PC-3 (cell line): Measurements from ENCODE around the gene TTC24.

Source experiments
- EZH2 ChIP-seq: fragments of 300-600 bp; sonication (generic); IDR thresholded peaks from one replicate; pipeline ENCODE4 v1.6.1; 2017; ENCODE audit warnings: antibody characterized with exemption, mild to moderate bottlenecking, low read length; ENCODE audit not compliant: unreplicated experiment
- TF ChIP-seq, protein P1 (sequence below): fragments of 300-600 bp; sonication (generic); conservative IDR thresholded peaks from 2 replicates; pipeline ENCODE4 v1.5.1; 2017; ENCODE audit warnings: antibody characterized with exemption, low read depth, mild to moderate bottlenecking, low read length

DNA sequence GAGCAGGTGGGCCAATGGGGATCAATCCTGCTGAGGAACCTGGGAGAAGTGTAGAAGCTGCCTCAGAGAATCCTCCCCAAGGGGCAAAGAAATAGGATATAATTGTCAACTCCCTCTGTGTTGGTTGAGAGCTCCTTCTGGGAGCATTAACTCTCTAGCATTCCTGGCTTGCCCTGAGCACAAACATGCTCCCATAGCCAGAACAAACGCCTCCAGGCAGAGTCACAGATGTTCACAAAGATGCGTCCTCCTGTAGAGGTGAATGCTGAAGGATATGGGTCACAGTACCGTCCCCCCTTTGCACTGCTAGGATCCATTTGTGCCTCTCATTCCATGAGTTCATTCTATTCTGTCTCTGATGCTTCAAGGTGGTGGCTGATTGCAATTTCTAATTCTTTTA is 52.8 kb downstream of the TTC24 start:
- TF ChIP-seq, protein P1, sequence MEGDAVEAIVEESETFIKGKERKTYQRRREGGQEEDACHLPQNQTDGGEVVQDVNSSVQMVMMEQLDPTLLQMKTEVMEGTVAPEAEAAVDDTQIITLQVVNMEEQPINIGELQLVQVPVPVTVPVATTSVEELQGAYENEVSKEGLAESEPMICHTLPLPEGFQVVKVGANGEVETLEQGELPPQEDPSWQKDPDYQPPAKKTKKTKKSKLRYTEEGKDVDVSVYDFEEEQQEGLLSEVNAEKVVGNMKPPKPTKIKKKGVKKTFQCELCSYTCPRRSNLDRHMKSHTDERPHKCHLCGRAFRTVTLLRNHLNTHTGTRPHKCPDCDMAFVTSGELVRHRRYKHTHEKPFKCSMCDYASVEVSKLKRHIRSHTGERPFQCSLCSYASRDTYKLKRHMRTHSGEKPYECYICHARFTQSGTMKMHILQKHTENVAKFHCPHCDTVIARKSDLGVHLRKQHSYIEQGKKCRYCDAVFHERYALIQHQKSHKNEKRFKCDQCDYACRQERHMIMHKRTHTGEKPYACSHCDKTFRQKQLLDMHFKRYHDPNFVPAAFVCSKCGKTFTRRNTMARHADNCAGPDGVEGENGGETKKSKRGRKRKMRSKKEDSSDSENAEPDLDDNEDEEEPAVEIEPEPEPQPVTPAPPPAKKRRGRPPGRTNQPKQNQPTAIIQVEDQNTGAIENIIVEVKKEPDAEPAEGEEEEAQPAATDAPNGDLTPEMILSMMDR: no peak
- no peak for TF ChIP-seq EZH2
